HepG2 (cell line): ENCODE measurements around the gene ATG9A. TPM values are rescaled to one million over a fixed set of nuclear protein-coding genes. Genes with fewer than 3 reads are reported as not detected.

Experiments used
- AGO2 ChIP-seq: fragments of 200-400 bp; formaldehyde crosslinking; optimal IDR thresholded peaks from 2 replicates; pipeline ENCODE3; 2017; ENCODE audit warnings: mild to moderate bottlenecking, low read depth, low read length, moderate library complexity
- ATF2 ChIP-seq: sonication (generic); formaldehyde crosslinking; IDR thresholded peaks from 2 replicates; pipeline ENCODE4 v1.4.0; 2020; ENCODE audit warnings: missing genetic modification reagents
- CBX5 ChIP-seq: sonication (generic); formaldehyde crosslinking; IDR thresholded peaks from 2 replicates; pipeline ENCODE4 v1.4.0; 2020; ENCODE audit warnings: missing genetic modification reagents, borderline replicate concordance
- CENPX ChIP-seq: sonication (generic); formaldehyde crosslinking; IDR thresholded peaks from 2 replicates; pipeline ENCODE4 v1.9.0; 2021; ENCODE audit warnings: mild to moderate bottlenecking, missing genetic modification reagents, moderate library complexity
- FOXK1 ChIP-seq: sonication (generic); formaldehyde crosslinking; IDR thresholded peaks from 2 replicates; pipeline ENCODE4 v1.4.0; 2020; ENCODE audit warnings: low read depth, missing genetic modification reagents, borderline replicate concordance
- FOXK2 ChIP-seq: fragments of 450-650 bp; IDR thresholded peaks from 2 replicates; pipeline ENCODE4 v1.6.1; 2016
- KLF12 ChIP-seq: sonication (generic); formaldehyde crosslinking; IDR thresholded peaks from 2 replicates; pipeline ENCODE4 v1.4.0; 2020; ENCODE audit warnings: missing genetic modification reagents, borderline replicate concordance
- MAZ ChIP-seq, 2 experiments: sonication (generic) in 1 of 2; formaldehyde crosslinking in 1 of 2; IDR thresholded peaks; 2 replicates each; pipeline versions ENCODE4 v1.5.0 to v1.6.1; 2012 to 2020; ENCODE audit warnings: low read depth in 2 of 2, mild to moderate bottlenecking in 2 of 2, borderline replicate concordance in 1 of 2, improper control_type of control experiment in 1 of 2, low read length in 1 of 2, missing genetic modification reagents in 1 of 2, moderate library complexity in 1 of 2
- NR2F6 ChIP-seq, 2 experiments: IDR thresholded peaks; 2 replicates each; pipeline ENCODE4 v1.6.1; 2016; ENCODE audit warnings: antibody characterized with exemption in 1 of 2, mild to moderate bottlenecking in 1 of 2
- PCBP1 ChIP-seq: fragments of 200-400 bp; formaldehyde crosslinking; IDR thresholded peaks from 2 replicates; pipeline ENCODE4 v1.6.1; 2017; ENCODE audit warnings: mild to moderate bottlenecking, low read depth, low read length, borderline replicate concordance
- SRF ChIP-seq: IDR thresholded peaks from 2 replicates; pipeline ENCODE4 v1.6.1; 2011; ENCODE audit warnings: mild to moderate bottlenecking, low read depth, low read length, moderate library complexity
- TERF1 ChIP-seq: sonication (generic); formaldehyde crosslinking; IDR thresholded peaks from 2 replicates; pipeline ENCODE4 v1.8.0; 2022; ENCODE audit warnings: mild to moderate bottlenecking, missing genetic modification reagents, moderate library complexity
- THAP11 ChIP-seq: IDR thresholded peaks from 2 replicates; pipeline ENCODE4 v1.6.1; 2016; ENCODE audit warnings: missing biosample characterization, missing genetic modification reagents
- ZBTB38 ChIP-seq: sonication (generic); formaldehyde crosslinking; IDR thresholded peaks from 2 replicates; pipeline ENCODE4 v1.5.1; 2020; ENCODE audit warnings: mild to moderate bottlenecking, missing genetic modification reagents
- ZBTB39 ChIP-seq: sonication (generic); formaldehyde crosslinking; IDR thresholded peaks from 2 replicates; pipeline ENCODE4 v1.5.0; 2020; ENCODE audit warnings: missing genetic modification reagents
- ZNF10 ChIP-seq: sonication (generic); formaldehyde crosslinking; IDR thresholded peaks from 2 replicates; pipeline ENCODE4 v1.4.0; 2020; ENCODE audit warnings: mild to moderate bottlenecking, low read depth, missing genetic modification reagents, borderline replicate concordance
- ZNF121 ChIP-seq: sonication (generic); formaldehyde crosslinking; IDR thresholded peaks from 2 replicates; pipeline ENCODE4 v1.5.0; 2020; ENCODE audit warnings: mild to moderate bottlenecking, missing genetic modification reagents
- ZNF430 ChIP-seq: sonication (generic); formaldehyde crosslinking; IDR thresholded peaks from 2 replicates; pipeline ENCODE4 v1.9.0; 2021; ENCODE audit warnings: mild to moderate bottlenecking, missing genetic modification reagents
- ZNF556 ChIP-seq: sonication (generic); formaldehyde crosslinking; IDR thresholded peaks from 2 replicates; pipeline ENCODE4 v1.4.0; 2020; ENCODE audit warnings: mild to moderate bottlenecking, missing genetic modification reagents, borderline replicate concordance
- ZNF605 ChIP-seq: sonication (generic); formaldehyde crosslinking; IDR thresholded peaks from 2 replicates; pipeline ENCODE4 v1.8.0; 2022; ENCODE audit warnings: mild to moderate bottlenecking, missing genetic modification reagents
- ZNF614 ChIP-seq: IDR thresholded peaks from 2 replicates; pipeline ENCODE4 v1.6.1; 2018; ENCODE audit warnings: missing biosample characterization, missing genetic modification reagents, inconsistent platforms, borderline replicate concordance
- ZNF766 ChIP-seq: sonication (generic); formaldehyde crosslinking; IDR thresholded peaks from 2 replicates; pipeline ENCODE4 v1.5.0; 2020; ENCODE audit warnings: missing genetic modification reagents, borderline replicate concordance
- ZNF792 ChIP-seq: IDR thresholded peaks from 2 replicates; pipeline ENCODE4 v1.6.1; 2016
- ZSCAN30 ChIP-seq: sonication (generic); formaldehyde crosslinking; IDR thresholded peaks from 2 replicates; pipeline ENCODE4 v1.5.0; 2020; ENCODE audit warnings: mild to moderate bottlenecking, missing genetic modification reagents
- polyA plus RNA-seq, 8 experiments: library from polyadenylated mRNA; depleted of rRNA in 3 of 8; stranded (reverse) in 7 of 8; unstranded in 1 of 8; fragments of >200 nt; fragmentation: Illumina TruSeq in 4 of 8; extraction: Trizol in 4 of 8; gene quantifications; 2 replicates each; pipeline versions ENCODE4 v1.2.1 to v1.2.3, GENCODE V29; 2011 to 2016; ENCODE audit warnings: low read depth in 4 of 8, missing spikeins in 1 of 8, mixed read lengths in 1 of 8; ENCODE audit not compliant: insufficient read depth in 1 of 8
- total RNA-seq, 5 experiments: library from RNA; depleted of rRNA; stranded (reverse); fragments of >200 nt; fragmentation: Illumina TruSeq; extraction: Trizol; gene quantifications; 2 replicates each; pipeline ENCODE4 v1.2.3, GENCODE V29; 2016; ENCODE audit warnings: low read depth in 1 of 5

The ATG9A gene
- total and polyA plus RNA-seq, 2 of the 13 experiments (the other 11 are each of a cell fraction or from before 2014, with no cell fraction given): 35.0 to 131 TPM

GRCh38 chr2:219249203-219249980 is 20.0 kb upstream of the ATG9A start (continued):
- TF ChIP-seq ATF2 (CRISPR knock-in tag) (peak; percentile 23), ZNF605 (peak; percentile 97), SRF (no peak; the same call in 1 of the 2 replicates), ZNF766 (CRISPR knock-in tag) (no peak; the same call in 1 of the 2 replicates), PCBP1 (no peak), FOXK1 (CRISPR knock-in tag) (peak; percentile 77; the same call in 1 of the 2 replicates), ZNF556 (peak; percentile 91), ZNF614 (peak; percentile 94), MAZ (IDR thresholded peaks at IDR 0.05; ENCODE audit: borderline replicate concordance, low read depth, low read length) (no peak), MAZ (CRISPR knock-in tag; IDR thresholded peaks at IDR 0.05; ENCODE audit: low read depth) (peak; percentile 82), AGO2 (no peak), KLF12 (no peak), ZNF792 (CRISPR knock-in tag) (no peak; the same call in 1 of the 2 replicates), ZBTB38 (CRISPR knock-in tag) (no peak), THAP11 (peak; percentile 65; the same call in 1 of the 2 replicates), NR2F6 (IDR thresholded peaks at IDR 0.05) (peak; percentile 28; the same call in 1 of the 2 replicates), NR2F6 (CRISPR knock-in tag; IDR thresholded peaks at IDR 0.05) (peak; percentile 30; the same call in 1 of the 2 replicates), TERF1 (CRISPR knock-in tag) (no peak), ZNF430 (peak; percentile 75; the same call in 1 of the 2 replicates), CENPX (CRISPR knock-in tag) (no peak), ZSCAN30 (CRISPR knock-in tag) (no peak), FOXK2 (peak; percentile 54; the same call in 1 of the 2 replicates), CBX5 (CRISPR knock-in tag) (peak; percentile 55; the same call in 1 of the 2 replicates), ZBTB39 (CRISPR knock-in tag) (peak; percentile 77; the same call in 1 of the 2 replicates), ZNF10 (no peak), ZNF121 (CRISPR knock-in tag) (no peak)
